Kidney (tissue), 14 donors: ENCODE measurements around the gene ZNF439. TPM values are rescaled to one million over a fixed set of nuclear protein-coding genes. Genes with fewer than 3 reads are reported as not detected.
"Not testable (repeated sequence)": the region's sequence is repeated elsewhere in the genome, so short reads cannot be mapped to it uniquely, and the experiment has no call there.

Experiments used
- DNase-seq, 5 donors: peaks; one replicate each; pipeline ENCODE4 v3.0.0-alpha.2; 2013 to 2020
- FAIRE-seq: peaks from 2 replicates; lab custom pipeline; 2012; peaks lifted over from hg19 to GRCh38; lab: Jason Lieb, UNC
- H3K27ac ChIP-seq, 2 donors: one replicate each; pipeline ENCODE4 v1.7.0; 2013; ENCODE audit warnings: low read depth in 2 of 2, low read length in 2 of 2, inconsistent platforms in 1 of 2
- H3K27me3 ChIP-seq: one replicate; pipeline ENCODE4 v1.7.1; 2013; ENCODE audit warnings: low read length, inconsistent platforms; ENCODE audit not compliant: control insufficient read depth, insufficient read depth
- H3K36me3 ChIP-seq, 3 donors: one replicate each; pipeline versions ENCODE4 v1.7.0 to v1.7.1; 2013; ENCODE audit warnings: low read length in 3 of 3, control low read depth in 1 of 3, inconsistent platforms in 1 of 3; ENCODE audit not compliant: insufficient read depth in 3 of 3, control insufficient read depth in 2 of 3
- H3K4me1 ChIP-seq, 3 donors: one replicate each; pipeline versions ENCODE4 v1.7.0 to v1.7.1; 2013; ENCODE audit warnings: low read length in 3 of 3, inconsistent platforms in 1 of 3, low read depth in 1 of 3; ENCODE audit not compliant: control insufficient read depth in 2 of 3, insufficient read depth in 2 of 3
- H3K4me3 ChIP-seq, 3 donors: one replicate each; pipeline versions ENCODE4 v1.7.0 to v1.8.1; 2013; ENCODE audit warnings: low read length in 3 of 3, control low read depth in 1 of 3, inconsistent platforms in 1 of 3
- H3K9ac ChIP-seq, 3 donors: one replicate each; pipeline versions ENCODE4 v1.7.0 to v1.7.1; 2013; ENCODE audit warnings: low read length in 3 of 3, control low read depth in 1 of 3, inconsistent platforms in 1 of 3
- H3K9me3 ChIP-seq, 3 donors: one replicate each; pipeline versions ENCODE4 v1.7.0 to v1.7.1; 2013; ENCODE audit warnings: low read length in 3 of 3, control low read depth in 1 of 3, inconsistent platforms in 1 of 3; ENCODE audit not compliant: control insufficient read depth in 2 of 3, insufficient read depth in 1 of 3
- intact Hi-C: fragments of 100-400 bp; cut with DNase I; formaldehyde crosslinking; loops from one replicate; pipeline ENCODE4 v1.11.1; 2022
- polyA plus RNA-seq: library from polyadenylated mRNA; stranded (reverse); fragments of 350-450 nt; fragmentation: Illumina TruSeq; extraction: RNeasy Lipid Tissue Mini Kit (QIAGEN cat#74804); gene quantifications from one replicate; pipeline ENCODE4 v1.2.3, GENCODE V29; 2014; ENCODE audit warnings: low read depth, low replicate concordance; ENCODE audit not compliant: insufficient read depth
- total RNA-seq: library from RNA; stranded (reverse); fragmentation: NEBNext Ultra II Directional; extraction: Animal tissue kit (Norgen Biotek cat#: 25700); gene quantifications from one replicate; pipeline ENCODE4 v1.2.1, GENCODE V29; 2021
- TF ChIP-seq, protein P1 (sequence below): IDR thresholded peaks from 3 replicates; pipeline ENCODE4 v1.5.1; 2012; ENCODE audit warnings: mild to moderate bottlenecking, moderate library complexity, borderline replicate concordance; ENCODE audit not compliant: insufficient read depth; ENCODE audit errors: extremely low read depth
- donor health status: control.
- donor health status: control.
- donor health status: control.
- donor health status: control.
- donor health status: control.
- donor health status: DM: yes; HTN: yes; CAD: no.
- donor health status: Normal renal cell carcinoma (clear cell type).

ZNF439 gene
- total and polyA plus RNA-seq, 2 donors from 2014 or later = 4.5 to 13.2 TPM

DNA sequence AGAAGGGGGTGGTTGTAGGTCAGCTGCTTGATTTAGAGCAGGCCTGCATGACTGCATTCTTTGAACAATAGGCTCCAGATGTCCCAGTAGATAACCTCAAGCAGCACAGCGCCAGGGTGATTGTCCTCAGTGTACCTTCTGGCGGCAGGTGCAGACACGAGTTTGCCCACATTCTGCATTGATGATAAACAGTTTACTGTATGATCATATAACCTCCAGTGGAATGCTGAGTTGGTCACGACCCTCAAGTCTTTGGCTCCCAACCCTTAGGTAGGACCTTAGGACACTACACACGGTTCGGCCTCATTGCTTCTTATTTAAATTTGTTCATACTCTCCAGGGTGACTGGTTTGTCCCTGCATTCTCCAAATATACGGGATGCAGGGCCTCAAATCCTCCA lies 12.2 kb downstream of the ZNF439 start:
- no peak for FAIRE-seq
- intact Hi-C loops = no loop called here

DNA sequence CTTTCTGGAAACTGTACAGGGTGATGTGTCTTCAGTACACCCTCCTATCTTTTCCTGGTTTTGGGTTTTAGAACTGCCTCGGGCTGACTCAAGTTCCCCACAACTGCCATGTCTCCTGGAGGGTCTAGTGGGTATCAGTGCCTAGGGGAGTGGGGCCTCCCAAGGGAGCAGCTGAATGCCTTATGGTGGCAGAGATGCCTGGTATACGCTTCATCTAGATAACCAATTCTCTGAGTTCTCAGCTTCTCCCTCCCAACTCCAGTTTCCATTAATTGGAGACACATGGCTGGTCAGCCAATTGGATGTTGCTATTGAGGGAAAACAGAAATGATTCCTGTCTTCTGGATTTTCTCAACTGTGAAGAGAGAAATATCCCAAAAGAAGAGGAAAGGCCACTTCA lies 12.8 kb downstream of the ZNF439 start:
- H3K9me3 ChIP-seq = peaks cover 2 to 16% (median 3%) of the 10 kb centered on the region in 3 donors
- H3K36me3 ChIP-seq = peaks cover 0 to 2% (median 0%) of the 10 kb centered on the region in 3 donors
- H3K4me3 ChIP-seq = no peak overlapping the region
- intact Hi-C loops = no loop called here
- H3K27ac ChIP-seq = no peak overlapping the region
- DNase-seq = no peak
- no peak for FAIRE-seq
- no peaks in the 10 kb centered on the region for H3K27me3 ChIP-seq
- no peaks in the 10 kb centered on the region for H3K4me1 ChIP-seq
- TF ChIP-seq, protein P1, sequence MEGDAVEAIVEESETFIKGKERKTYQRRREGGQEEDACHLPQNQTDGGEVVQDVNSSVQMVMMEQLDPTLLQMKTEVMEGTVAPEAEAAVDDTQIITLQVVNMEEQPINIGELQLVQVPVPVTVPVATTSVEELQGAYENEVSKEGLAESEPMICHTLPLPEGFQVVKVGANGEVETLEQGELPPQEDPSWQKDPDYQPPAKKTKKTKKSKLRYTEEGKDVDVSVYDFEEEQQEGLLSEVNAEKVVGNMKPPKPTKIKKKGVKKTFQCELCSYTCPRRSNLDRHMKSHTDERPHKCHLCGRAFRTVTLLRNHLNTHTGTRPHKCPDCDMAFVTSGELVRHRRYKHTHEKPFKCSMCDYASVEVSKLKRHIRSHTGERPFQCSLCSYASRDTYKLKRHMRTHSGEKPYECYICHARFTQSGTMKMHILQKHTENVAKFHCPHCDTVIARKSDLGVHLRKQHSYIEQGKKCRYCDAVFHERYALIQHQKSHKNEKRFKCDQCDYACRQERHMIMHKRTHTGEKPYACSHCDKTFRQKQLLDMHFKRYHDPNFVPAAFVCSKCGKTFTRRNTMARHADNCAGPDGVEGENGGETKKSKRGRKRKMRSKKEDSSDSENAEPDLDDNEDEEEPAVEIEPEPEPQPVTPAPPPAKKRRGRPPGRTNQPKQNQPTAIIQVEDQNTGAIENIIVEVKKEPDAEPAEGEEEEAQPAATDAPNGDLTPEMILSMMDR = no peak
- H3K9ac ChIP-seq = no peak overlapping the region

More for the DNA sequence above, 12.2 kb downstream of the ZNF439 start:
- H3K27me3 ChIP-seq = no peaks in the 10 kb centered on the region
- H3K9me3 ChIP-seq = peaks cover 0 to 16% (median 3%) of the 10 kb centered on the region in 3 donors
- TF ChIP-seq, protein P1 = no peak
- no peaks in the 10 kb centered on the region for H3K36me3 ChIP-seq
- no peak for DNase-seq
- no peak overlapping the region for H3K4me3 ChIP-seq
- H3K27ac ChIP-seq = no peak overlapping the region
- H3K9ac ChIP-seq = no peak overlapping the region
- no peaks in the 10 kb centered on the region for H3K4me1 ChIP-seq

DNA sequence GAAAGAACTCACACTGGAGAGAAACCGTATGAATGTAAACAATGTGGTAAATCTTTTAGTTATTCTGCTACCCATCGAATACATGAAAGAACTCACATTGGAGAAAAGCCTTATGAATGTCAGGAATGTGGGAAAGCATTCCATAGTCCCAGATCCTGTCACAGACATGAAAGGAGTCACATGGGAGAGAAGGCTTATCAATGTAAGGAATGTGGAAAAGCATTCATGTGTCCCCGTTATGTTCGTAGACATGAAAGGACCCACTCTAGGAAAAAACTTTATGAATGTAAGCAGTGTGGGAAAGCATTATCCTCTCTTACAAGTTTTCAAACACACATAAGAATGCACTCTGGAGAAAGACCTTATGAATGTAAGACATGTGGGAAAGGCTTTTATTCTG lies 19.2 kb downstream of the ZNF439 start:
- Histone ChIP-seq H3K9me3 (peaks cover 22 to 36% (median 29%) of the 10 kb centered on the region in 3 donors), H3K36me3 (peaks cover 18 to 27% (median 18%) of the 10 kb centered on the region in 3 donors)
- FAIRE-seq, H3K27ac ChIP-seq, H3K27me3 ChIP-seq, intact Hi-C loops, H3K9ac ChIP-seq, H3K4me3 ChIP-seq, DNase-seq, H3K4me1 ChIP-seq: not testable (repeated sequence)

DNA sequence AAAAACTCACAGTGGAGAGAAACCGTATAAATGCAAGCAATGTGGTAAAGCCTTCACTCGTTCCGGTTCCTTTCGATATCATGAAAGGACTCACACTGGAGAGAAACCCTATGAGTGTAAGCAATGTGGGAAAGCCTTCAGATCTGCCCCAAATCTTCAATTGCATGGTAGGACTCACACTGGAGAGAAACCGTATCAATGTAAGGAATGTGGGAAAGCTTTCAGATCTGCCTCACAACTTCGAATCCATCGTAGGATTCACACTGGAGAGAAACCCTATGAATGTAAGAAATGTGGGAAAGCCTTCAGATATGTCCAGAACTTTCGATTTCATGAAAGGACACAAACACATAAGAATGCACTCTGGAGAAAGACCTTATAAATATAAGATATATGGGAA lies 19.7 kb downstream of the ZNF439 start:
- Histone ChIP-seq H3K9me3 (peaks cover 22 to 36% (median 29%) of the 10 kb centered on the region in 3 donors), H3K4me1 (no peaks in the 10 kb centered on the region), H3K9ac (no peak overlapping the region), H3K4me3 (no peak overlapping the region), H3K27ac (no peak overlapping the region), H3K36me3 (peaks cover 18 to 27% (median 18%) of the 10 kb centered on the region in 3 donors), H3K27me3 (no peaks in the 10 kb centered on the region)
- FAIRE-seq (no peak), DNase-seq (no peak)
- intact Hi-C loops = no loop called here
- TF ChIP-seq, protein P1 = no peak
